HCT116 (cell line): Measurements from ENCODE around the gene GOLGA6L9. TPM values are rescaled to one million over a fixed set of nuclear protein-coding genes. Genes with fewer than 3 reads are reported as not detected.
"Not testable (repeated sequence)": the region's sequence is repeated elsewhere in the genome, so short reads cannot be mapped to it uniquely, and the experiment has no call there.

Experiments used
- ATAC-seq: fragments of 200-7000 bp; cut with Tn5 transposase; 2 replicates; pipeline ENCODE4 v1.9.1; 2020; ENCODE audit warnings: mild to moderate bottlenecking, moderate library complexity
- BruUV-seq: library from RNA; stranded (reverse); fragments of 400-500 nt; replicated peaks from 2 replicates; lab custom pipeline; 2021; lab: Mats Ljungman, UMichigan
- CTCF ChIA-PET: fragments of 300-600 bp; sonication (Branson Sonifier 250); formaldehyde crosslinking; loops from one replicate; lab custom pipeline; 2021; ENCODE audit warnings: antibody characterized with exemption; lab: Charles Lee
- POLR2A ChIA-PET: fragments of 300-600, 350-600 bp; sonication (Branson Sonifier 250); formaldehyde crosslinking; loops from one replicate; lab custom pipeline; 2021; ENCODE audit warnings: antibody characterized with exemption; lab: Charles Lee
- RAD21 ChIA-PET, 2 experiments: fragments of 300-600 bp; sonication (Branson Sonifier 250); formaldehyde crosslinking; loops; one replicate each; lab custom pipeline; 2023; ENCODE audit warnings: low total read pairs in 2 of 2; ENCODE audit not compliant: uncharacterized antibody in 2 of 2, unreplicated experiment in 2 of 2, low non-redundant PET in 1 of 2; lab: Charles Lee
- DNase-seq: peaks from one replicate; pipeline ENCODE4 v3.0.0-alpha.2; 2010; ENCODE audit warnings: low read depth, low spot score
- H2AFZ ChIP-seq: fragments of 200-600 bp; shearing (Covaris generic), sonication (generic); 2 replicates; pipeline ENCODE4 v1.6.1; 2017; ENCODE audit warnings: low read depth, mixed run types, mixed read lengths, antibody characterized with exemption, low read length; ENCODE audit not compliant: poor library complexity, severe bottlenecking
- H3K27ac ChIP-seq: 2 replicates; pipeline ENCODE4 v1.5.1; 2012; ENCODE audit warnings: low read depth, low read length
- H3K27me3 ChIP-seq: fragments of 200-600 bp; sonication (generic); 2 replicates; pipeline ENCODE4 v1.6.1; 2016; ENCODE audit warnings: mixed run types, low read length, mixed read lengths; ENCODE audit not compliant: insufficient read depth
- H3K36me3 ChIP-seq, 2 experiments: fragments of 200-500 bp in 1 of 2; fragments of 200-600 bp in 1 of 2; sonication (Bioruptor generic) in 1 of 2; sonication (generic) in 1 of 2; 2 replicates each; pipeline versions ENCODE4 v1.5.1 to v1.6.1; 2014 to 2016; ENCODE audit warnings: low read length in 2 of 2, inconsistent platforms in 1 of 2, mixed read lengths in 1 of 2, mixed run types in 1 of 2; ENCODE audit not compliant: insufficient read depth in 2 of 2, control insufficient read depth in 1 of 2
- H3K4me1 ChIP-seq, 2 experiments: fragments of 200-600 bp in 1 of 2; sonication (generic) in 1 of 2; 2 replicates each; pipeline versions ENCODE4 v1.5.1 to v1.6.1; 2012 to 2017; ENCODE audit warnings: low read length in 2 of 2, inconsistent platforms in 1 of 2, mild to moderate bottlenecking in 1 of 2, mixed read lengths in 1 of 2, mixed run types in 1 of 2, moderate library complexity in 1 of 2; ENCODE audit not compliant: insufficient read depth in 2 of 2, control insufficient read depth in 1 of 2
- H3K4me2 ChIP-seq: fragments of 200-600 bp; sonication (generic); 2 replicates; pipeline ENCODE4 v1.6.1; 2017; ENCODE audit warnings: mixed run types, low read length, mixed read lengths
- H3K4me3 ChIP-seq, 2 experiments: fragments of 200-600 bp in 1 of 2; sonication (generic) in 1 of 2; replicated peaks in 1 of 2; 2 replicates each; pipeline ENCODE4 v1.5.1; 2011 to 2016; ENCODE audit warnings: low read length in 2 of 2, control low read depth in 1 of 2, low read depth in 1 of 2, mild to moderate bottlenecking in 1 of 2, mixed read lengths in 1 of 2, mixed run types in 1 of 2
- H3K79me2 ChIP-seq: fragments of 200-600 bp; sonication (generic); 2 replicates; pipeline ENCODE4 v1.6.1; 2017; ENCODE audit warnings: mild to moderate bottlenecking, mixed run types, low read length, moderate library complexity, mixed read lengths; ENCODE audit not compliant: insufficient read depth
- H3K9ac ChIP-seq: fragments of 200-600 bp; sonication (generic); 2 replicates; pipeline ENCODE4 v1.6.1; 2016; ENCODE audit warnings: low read length, mixed read lengths
- H3K9me2 ChIP-seq: fragments of 200-600 bp; sonication (generic), shearing (Covaris generic); 2 replicates; pipeline ENCODE4 v1.6.1; 2017; ENCODE audit warnings: mixed run types, mild to moderate bottlenecking, moderate library complexity; ENCODE audit not compliant: insufficient read depth
- H3K9me3 ChIP-seq, 2 experiments: fragments of 200-500 bp in 1 of 2; fragments of 200-600 bp in 1 of 2; sonication (Bioruptor generic) in 1 of 2; sonication (generic) in 1 of 2; 2 replicates each; pipeline ENCODE4 v1.6.1; 2014 to 2017; ENCODE audit warnings: low read length in 2 of 2, mixed read lengths in 2 of 2, inconsistent platforms in 1 of 2, low read depth in 1 of 2, mild to moderate bottlenecking in 1 of 2, mixed run types in 1 of 2, moderate library complexity in 1 of 2; ENCODE audit not compliant: control insufficient read depth in 1 of 2, insufficient read depth in 1 of 2
- H4K20me1 ChIP-seq: fragments of 200-600 bp; sonication (generic), shearing (Covaris generic); 2 replicates; pipeline ENCODE4 v1.6.1; 2017; ENCODE audit warnings: mixed run types, mild to moderate bottlenecking, moderate library complexity; ENCODE audit not compliant: insufficient read depth
- CBX3 ChIP-seq: IDR thresholded peaks from 2 replicates; pipeline ENCODE4 v1.6.1; 2012; ENCODE audit warnings: low read depth
- CEBPB ChIP-seq: IDR thresholded peaks from 2 replicates; pipeline ENCODE4 v1.6.1; 2012; ENCODE audit warnings: low read depth
- CTCF ChIP-seq, 3 experiments: fragments of 200-600 bp in 1 of 3; sonication (generic) in 1 of 3; IDR thresholded peaks in 2 of 3; conservative IDR thresholded peaks in 1 of 3; 2 replicates each; pipeline ENCODE4 v1.5.1; 2012 to 2017; ENCODE audit warnings: low read depth in 2 of 3, low read length in 2 of 3, antibody characterized with exemption in 1 of 3, borderline replicate concordance in 1 of 3, control low read depth in 1 of 3, mild to moderate bottlenecking in 1 of 3, mixed read lengths in 1 of 3, mixed run types in 1 of 3, moderate library complexity in 1 of 3; ENCODE audit not compliant: insufficient read depth in 1 of 3
- EZH2 ChIP-seq: fragments of 200-600 bp; sonication (generic); IDR thresholded peaks from 2 replicates; pipeline ENCODE4 v1.6.1; 2017; ENCODE audit warnings: antibody characterized with exemption, mixed run types
- FOSL1 ChIP-seq: IDR thresholded peaks from 2 replicates; pipeline ENCODE4 v1.6.1; 2012; ENCODE audit warnings: low read depth
- JUND ChIP-seq: IDR thresholded peaks from 2 replicates; pipeline ENCODE4 v1.6.1; 2012
- MAX ChIP-seq: IDR thresholded peaks from 2 replicates; pipeline ENCODE4 v1.6.1; 2012
- RAD21 ChIP-seq: IDR thresholded peaks from 2 replicates; pipeline ENCODE4 v1.6.1; 2012; ENCODE audit warnings: low read depth, mild to moderate bottlenecking
- SP1 ChIP-seq: IDR thresholded peaks from 2 replicates; pipeline ENCODE4 v1.6.1; 2012; ENCODE audit warnings: low read depth
- intact Hi-C: fragments of 100-400 bp; cut with micrococcal nuclease; formaldehyde crosslinking; loops from 2 replicates; pipeline ENCODE4 v1.10.0; 2022
- total RNA-seq: library from RNA; stranded (reverse); gene quantifications from one replicate; pipeline ENCODE4 v1.2.1, GENCODE V29; 2021; ENCODE audit not compliant: unreplicated experiment
- TF ChIP-seq, protein P1 (sequence below): IDR thresholded peaks from 2 replicates; pipeline ENCODE4 v1.6.1; 2012

GOLGA6L9 gene
- total RNA-seq, 1 experiment from 2014 or later, result 4.3 TPM

DNA sequence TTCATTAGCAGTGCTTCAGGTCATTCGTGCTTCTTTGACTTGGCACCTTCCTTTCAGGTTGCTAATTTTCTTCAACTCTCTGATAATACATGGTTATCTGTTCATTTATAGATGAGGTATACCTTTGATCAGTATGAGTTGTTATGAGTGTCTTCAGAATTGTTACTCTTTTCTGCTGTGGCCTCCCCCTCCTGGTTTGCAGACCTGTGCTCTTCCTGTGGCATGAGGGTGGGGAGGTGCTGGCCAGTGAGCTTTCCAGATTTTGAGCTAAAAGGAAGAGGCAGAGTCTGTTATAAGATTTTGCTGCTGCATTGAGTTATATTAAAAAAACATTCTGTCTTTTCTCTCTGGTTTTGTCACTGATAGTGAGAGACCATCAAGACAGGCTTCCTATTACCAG is 30.8 kb upstream of the GOLGA6L9 start:
- ChIA-PET CTCF (no interaction called here), RAD21 (no interaction called here), POLR2A (no interaction called here)
- Histone ChIP-seq H3K9me3 (no peaks in the 10 kb centered on the region; a peak in 1 of 4 replicates), H3K9ac (no peak overlapping the region), H3K79me2 (peaks cover 11% of the 10 kb centered on the region; the same call in 1 of the 2 replicates), H3K4me2 (no peak overlapping the region)
- no TSS peak for BruUV-seq
- DNase-seq, result no peak
- TF ChIP-seq RAD21 (no peak), CTCF (IDR thresholded peaks at IDR 0.05 in 2 of 3, conservative IDR thresholded peaks at IDR 0.05 in 1 of 3; ENCODE audit: borderline replicate concordance in 1 of 3, insufficient read depth in 1 of 3, low read depth in 2 of 3, low read length in 2 of 3) (no peak), JUND (no peak), CEBPB (no peak), FOSL1 (no peak), CBX3 (no peak), EZH2 (no peak), SP1 (no peak), MAX (no peak)
- TF ChIP-seq, protein P1, sequence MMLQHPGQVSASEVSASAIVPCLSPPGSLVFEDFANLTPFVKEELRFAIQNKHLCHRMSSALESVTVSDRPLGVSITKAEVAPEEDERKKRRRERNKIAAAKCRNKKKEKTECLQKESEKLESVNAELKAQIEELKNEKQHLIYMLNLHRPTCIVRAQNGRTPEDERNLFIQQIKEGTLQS, result no peak
- TF ChIP-seq, all 23 proteins: peak for 0
- Histone ChIP-seq H3K27me3 (no peaks in the 10 kb centered on the region), H3K4me3 (no peak overlapping the region), H4K20me1 (no peaks in the 10 kb centered on the region), H2AFZ (no peak overlapping the region), H3K36me3 (no peaks in the 10 kb centered on the region), H3K27ac (no peak overlapping the region), H3K4me1 (no peaks in the 10 kb centered on the region), H3K9me2 (no peaks in the 10 kb centered on the region)
- intact Hi-C loops, result no loop called here
- ATAC-seq, result no peak

DNA sequence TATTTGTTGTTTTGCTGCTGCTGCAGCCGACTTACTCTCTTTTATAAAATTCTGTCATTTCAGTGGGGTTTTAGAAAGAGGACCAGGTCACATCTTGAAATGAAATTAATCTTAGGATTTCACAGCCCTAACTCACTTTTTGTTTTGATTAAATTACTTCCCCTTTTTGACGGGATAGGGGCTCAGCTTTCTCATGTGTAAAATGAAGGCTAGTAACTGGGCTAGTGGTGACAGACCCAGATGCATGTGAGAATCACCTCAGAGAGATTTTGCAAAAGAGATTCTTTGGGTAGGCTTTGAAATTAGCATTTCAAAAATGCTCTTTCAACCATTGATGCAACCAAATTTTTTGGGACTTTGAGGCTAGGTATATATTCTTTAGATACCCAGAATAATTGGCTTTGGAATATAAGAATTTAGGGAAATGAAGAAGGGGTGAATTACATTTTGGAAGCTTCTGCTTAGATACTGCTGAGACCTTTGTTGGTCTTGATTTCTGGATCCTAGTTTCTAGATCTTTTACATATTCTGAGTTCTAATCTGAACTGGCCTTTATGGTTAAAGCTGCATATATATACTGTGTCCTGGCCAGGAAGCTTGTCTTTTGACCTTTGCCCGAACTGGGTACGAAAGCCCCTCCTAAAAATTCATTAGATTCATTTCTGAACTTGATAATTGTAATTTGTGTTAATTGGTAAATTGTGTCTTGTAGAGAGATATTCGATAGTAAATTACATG is 30.1 kb upstream of the GOLGA6L9 start:
- CTCF ChIA-PET, H3K36me3 ChIP-seq, DNase-seq, H3K9me3 ChIP-seq, H3K27ac ChIP-seq, POLR2A ChIA-PET, H3K9ac ChIP-seq, H4K20me1 ChIP-seq, H2AFZ ChIP-seq, H3K4me3 ChIP-seq, H3K4me2 ChIP-seq, H3K9me2 ChIP-seq, intact Hi-C loops, H3K4me1 ChIP-seq, H3K27me3 ChIP-seq, BruUV-seq, ATAC-seq, RAD21 ChIA-PET: not testable (repeated sequence)
- peaks cover 11% of the 10 kb centered on the region; the same call in 1 of the 2 replicates for H3K79me2 ChIP-seq

DNA sequence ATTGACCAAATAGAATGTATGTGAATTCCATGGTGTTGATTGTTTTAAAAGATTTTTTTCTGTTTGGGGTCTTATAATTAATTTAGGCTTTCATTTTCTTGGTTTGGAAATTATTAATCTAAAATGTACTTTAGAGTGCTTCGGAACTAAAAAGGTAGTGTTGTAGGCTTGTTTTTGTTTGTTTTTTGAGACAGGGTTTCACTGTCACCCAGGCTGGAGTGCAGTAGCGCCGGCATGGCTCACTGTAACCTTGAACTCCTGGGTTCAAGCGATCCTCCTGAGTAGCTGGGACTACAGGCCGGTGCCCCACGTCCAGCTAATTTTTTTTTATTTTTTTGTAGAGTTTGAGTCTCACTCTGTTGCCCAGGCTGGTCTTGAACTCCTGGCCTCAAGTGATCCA is 27.7 kb upstream of the GOLGA6L9 start:
- H3K27me3 ChIP-seq, H2AFZ ChIP-seq, RAD21 ChIA-PET, BruUV-seq, intact Hi-C loops, ATAC-seq, CTCF ChIA-PET, H4K20me1 ChIP-seq, H3K4me1 ChIP-seq, H3K27ac ChIP-seq, DNase-seq, H3K4me2 ChIP-seq, H3K9me3 ChIP-seq, POLR2A ChIA-PET, H3K9ac ChIP-seq, H3K36me3 ChIP-seq, H3K9me2 ChIP-seq, H3K4me3 ChIP-seq: not testable (repeated sequence)
- H3K79me2 ChIP-seq, result peaks cover 11% of the 10 kb centered on the region; the same call in 1 of the 2 replicates
